Measurements from ENCODE around the gene INPP5J. TPM values are rescaled to one million over a fixed set of nuclear protein-coding genes. Genes with fewer than 3 reads are reported as not detected.

The INPP5J gene
- total RNA-seq, 1 experiment from 2014 or later = 6.2 TPM

GRCh38 chr22:31084811-31085492 is 37.8 kb upstream of the INPP5J start (continued):
- TF ChIP-seq ZNF396 (CRISPR knock-in tag; IDR thresholded peaks at IDR 0.05; ENCODE audit: borderline replicate concordance) (no peak), TP53 (CRISPR knock-in tag; IDR thresholded peaks at IDR 0.05) (0 out of 2 replicates have a peak, but pooled peaks have one; percentile 29), PRRX2 (CRISPR knock-in tag; IDR thresholded peaks at IDR 0.05) (no peak), CREM (CRISPR knock-in tag; IDR thresholded peaks at IDR 0.05) (no peak; the same call in 1 of the 2 replicates), KAT7 (CRISPR knock-in tag; IDR thresholded peaks at IDR 0.05; ENCODE audit: borderline replicate concordance) (no peak), AR (CRISPR knock-in tag; IDR thresholded peaks at IDR 0.05) (no peak; the same call in 1 of the 2 replicates), TEAD1 (CRISPR knock-in tag; IDR thresholded peaks at IDR 0.05) (peak; percentile 87), FOXJ3 (CRISPR knock-in tag; IDR thresholded peaks at IDR 0.05; ENCODE audit: borderline replicate concordance) (no peak), ZMAT4 (CRISPR knock-in tag; IDR thresholded peaks at IDR 0.05) (no peak), RELA (CRISPR knock-in tag; IDR thresholded peaks at IDR 0.05; ENCODE audit: borderline replicate concordance) (no peak), ZBTB43 (CRISPR knock-in tag; IDR thresholded peaks at IDR 0.05) (peak; percentile 80), ZNF671 (CRISPR knock-in tag; IDR thresholded peaks at IDR 0.05) (no peak)
- TF ChIP-seq, protein P1, sequence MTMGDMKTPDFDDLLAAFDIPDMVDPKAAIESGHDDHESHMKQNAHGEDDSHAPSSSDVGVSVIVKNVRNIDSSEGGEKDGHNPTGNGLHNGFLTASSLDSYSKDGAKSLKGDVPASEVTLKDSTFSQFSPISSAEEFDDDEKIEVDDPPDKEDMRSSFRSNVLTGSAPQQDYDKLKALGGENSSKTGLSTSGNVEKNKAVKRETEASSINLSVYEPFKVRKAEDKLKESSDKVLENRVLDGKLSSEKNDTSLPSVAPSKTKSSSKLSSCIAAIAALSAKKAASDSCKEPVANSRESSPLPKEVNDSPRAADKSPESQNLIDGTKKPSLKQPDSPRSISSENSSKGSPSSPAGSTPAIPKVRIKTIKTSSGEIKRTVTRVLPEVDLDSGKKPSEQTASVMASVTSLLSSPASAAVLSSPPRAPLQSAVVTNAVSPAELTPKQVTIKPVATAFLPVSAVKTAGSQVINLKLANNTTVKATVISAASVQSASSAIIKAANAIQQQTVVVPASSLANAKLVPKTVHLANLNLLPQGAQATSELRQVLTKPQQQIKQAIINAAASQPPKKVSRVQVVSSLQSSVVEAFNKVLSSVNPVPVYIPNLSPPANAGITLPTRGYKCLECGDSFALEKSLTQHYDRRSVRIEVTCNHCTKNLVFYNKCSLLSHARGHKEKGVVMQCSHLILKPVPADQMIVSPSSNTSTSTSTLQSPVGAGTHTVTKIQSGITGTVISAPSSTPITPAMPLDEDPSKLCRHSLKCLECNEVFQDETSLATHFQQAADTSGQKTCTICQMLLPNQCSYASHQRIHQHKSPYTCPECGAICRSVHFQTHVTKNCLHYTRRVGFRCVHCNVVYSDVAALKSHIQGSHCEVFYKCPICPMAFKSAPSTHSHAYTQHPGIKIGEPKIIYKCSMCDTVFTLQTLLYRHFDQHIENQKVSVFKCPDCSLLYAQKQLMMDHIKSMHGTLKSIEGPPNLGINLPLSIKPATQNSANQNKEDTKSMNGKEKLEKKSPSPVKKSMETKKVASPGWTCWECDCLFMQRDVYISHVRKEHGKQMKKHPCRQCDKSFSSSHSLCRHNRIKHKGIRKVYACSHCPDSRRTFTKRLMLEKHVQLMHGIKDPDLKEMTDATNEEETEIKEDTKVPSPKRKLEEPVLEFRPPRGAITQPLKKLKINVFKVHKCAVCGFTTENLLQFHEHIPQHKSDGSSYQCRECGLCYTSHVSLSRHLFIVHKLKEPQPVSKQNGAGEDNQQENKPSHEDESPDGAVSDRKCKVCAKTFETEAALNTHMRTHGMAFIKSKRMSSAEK (CRISPR knock-in tag; IDR thresholded peaks at IDR 0.05; ENCODE audit: borderline replicate concordance) = no peak
- TF ChIP-seq, protein P2, sequence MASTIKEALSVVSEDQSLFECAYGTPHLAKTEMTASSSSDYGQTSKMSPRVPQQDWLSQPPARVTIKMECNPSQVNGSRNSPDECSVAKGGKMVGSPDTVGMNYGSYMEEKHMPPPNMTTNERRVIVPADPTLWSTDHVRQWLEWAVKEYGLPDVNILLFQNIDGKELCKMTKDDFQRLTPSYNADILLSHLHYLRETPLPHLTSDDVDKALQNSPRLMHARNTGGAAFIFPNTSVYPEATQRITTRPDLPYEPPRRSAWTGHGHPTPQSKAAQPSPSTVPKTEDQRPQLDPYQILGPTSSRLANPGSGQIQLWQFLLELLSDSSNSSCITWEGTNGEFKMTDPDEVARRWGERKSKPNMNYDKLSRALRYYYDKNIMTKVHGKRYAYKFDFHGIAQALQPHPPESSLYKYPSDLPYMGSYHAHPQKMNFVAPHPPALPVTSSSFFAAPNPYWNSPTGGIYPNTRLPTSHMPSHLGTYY (CRISPR knock-in tag; IDR thresholded peaks at IDR 0.05) = 0 out of 2 replicates have a peak, but pooled peaks have one; percentile 24
- TF ChIP-seq, protein P3, sequence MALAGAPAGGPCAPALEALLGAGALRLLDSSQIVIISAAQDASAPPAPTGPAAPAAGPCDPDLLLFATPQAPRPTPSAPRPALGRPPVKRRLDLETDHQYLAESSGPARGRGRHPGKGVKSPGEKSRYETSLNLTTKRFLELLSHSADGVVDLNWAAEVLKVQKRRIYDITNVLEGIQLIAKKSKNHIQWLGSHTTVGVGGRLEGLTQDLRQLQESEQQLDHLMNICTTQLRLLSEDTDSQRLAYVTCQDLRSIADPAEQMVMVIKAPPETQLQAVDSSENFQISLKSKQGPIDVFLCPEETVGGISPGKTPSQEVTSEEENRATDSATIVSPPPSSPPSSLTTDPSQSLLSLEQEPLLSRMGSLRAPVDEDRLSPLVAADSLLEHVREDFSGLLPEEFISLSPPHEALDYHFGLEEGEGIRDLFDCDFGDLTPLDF (CRISPR knock-in tag; IDR thresholded peaks at IDR 0.05) = no peak
- TF ChIP-seq, protein P4, sequence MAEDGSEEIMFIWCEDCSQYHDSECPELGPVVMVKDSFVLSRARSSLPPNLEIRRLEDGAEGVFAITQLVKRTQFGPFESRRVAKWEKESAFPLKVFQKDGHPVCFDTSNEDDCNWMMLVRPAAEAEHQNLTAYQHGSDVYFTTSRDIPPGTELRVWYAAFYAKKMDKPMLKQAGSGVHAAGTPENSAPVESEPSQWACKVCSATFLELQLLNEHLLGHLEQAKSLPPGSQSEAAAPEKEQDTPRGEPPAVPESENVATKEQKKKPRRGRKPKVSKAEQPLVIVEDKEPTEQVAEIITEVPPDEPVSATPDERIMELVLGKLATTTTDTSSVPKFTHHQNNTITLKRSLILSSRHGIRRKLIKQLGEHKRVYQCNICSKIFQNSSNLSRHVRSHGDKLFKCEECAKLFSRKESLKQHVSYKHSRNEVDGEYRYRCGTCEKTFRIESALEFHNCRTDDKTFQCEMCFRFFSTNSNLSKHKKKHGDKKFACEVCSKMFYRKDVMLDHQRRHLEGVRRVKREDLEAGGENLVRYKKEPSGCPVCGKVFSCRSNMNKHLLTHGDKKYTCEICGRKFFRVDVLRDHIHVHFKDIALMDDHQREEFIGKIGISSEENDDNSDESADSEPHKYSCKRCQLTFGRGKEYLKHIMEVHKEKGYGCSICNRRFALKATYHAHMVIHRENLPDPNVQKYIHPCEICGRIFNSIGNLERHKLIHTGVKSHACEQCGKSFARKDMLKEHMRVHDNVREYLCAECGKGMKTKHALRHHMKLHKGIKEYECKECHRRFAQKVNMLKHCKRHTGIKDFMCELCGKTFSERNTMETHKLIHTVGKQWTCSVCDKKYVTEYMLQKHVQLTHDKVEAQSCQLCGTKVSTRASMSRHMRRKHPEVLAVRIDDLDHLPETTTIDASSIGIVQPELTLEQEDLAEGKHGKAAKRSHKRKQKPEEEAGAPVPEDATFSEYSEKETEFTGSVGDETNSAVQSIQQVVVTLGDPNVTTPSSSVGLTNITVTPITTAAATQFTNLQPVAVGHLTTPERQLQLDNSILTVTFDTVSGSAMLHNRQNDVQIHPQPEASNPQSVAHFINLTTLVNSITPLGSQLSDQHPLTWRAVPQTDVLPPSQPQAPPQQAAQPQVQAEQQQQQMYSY (CRISPR knock-in tag; IDR thresholded peaks at IDR 0.05) = no peak
- TF ChIP-seq, protein P5, sequence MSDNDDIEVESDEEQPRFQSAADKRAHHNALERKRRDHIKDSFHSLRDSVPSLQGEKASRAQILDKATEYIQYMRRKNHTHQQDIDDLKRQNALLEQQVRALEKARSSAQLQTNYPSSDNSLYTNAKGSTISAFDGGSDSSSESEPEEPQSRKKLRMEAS (CRISPR knock-in tag; IDR thresholded peaks at IDR 0.05) = peak; percentile 97
- TF ChIP-seq, protein P6, sequence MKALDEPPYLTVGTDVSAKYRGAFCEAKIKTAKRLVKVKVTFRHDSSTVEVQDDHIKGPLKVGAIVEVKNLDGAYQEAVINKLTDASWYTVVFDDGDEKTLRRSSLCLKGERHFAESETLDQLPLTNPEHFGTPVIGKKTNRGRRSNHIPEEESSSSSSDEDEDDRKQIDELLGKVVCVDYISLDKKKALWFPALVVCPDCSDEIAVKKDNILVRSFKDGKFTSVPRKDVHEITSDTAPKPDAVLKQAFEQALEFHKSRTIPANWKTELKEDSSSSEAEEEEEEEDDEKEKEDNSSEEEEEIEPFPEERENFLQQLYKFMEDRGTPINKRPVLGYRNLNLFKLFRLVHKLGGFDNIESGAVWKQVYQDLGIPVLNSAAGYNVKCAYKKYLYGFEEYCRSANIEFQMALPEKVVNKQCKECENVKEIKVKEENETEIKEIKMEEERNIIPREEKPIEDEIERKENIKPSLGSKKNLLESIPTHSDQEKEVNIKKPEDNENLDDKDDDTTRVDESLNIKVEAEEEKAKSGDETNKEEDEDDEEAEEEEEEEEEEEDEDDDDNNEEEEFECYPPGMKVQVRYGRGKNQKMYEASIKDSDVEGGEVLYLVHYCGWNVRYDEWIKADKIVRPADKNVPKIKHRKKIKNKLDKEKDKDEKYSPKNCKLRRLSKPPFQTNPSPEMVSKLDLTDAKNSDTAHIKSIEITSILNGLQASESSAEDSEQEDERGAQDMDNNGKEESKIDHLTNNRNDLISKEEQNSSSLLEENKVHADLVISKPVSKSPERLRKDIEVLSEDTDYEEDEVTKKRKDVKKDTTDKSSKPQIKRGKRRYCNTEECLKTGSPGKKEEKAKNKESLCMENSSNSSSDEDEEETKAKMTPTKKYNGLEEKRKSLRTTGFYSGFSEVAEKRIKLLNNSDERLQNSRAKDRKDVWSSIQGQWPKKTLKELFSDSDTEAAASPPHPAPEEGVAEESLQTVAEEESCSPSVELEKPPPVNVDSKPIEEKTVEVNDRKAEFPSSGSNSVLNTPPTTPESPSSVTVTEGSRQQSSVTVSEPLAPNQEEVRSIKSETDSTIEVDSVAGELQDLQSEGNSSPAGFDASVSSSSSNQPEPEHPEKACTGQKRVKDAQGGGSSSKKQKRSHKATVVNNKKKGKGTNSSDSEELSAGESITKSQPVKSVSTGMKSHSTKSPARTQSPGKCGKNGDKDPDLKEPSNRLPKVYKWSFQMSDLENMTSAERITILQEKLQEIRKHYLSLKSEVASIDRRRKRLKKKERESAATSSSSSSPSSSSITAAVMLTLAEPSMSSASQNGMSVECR (CRISPR knock-in tag; IDR thresholded peaks at IDR 0.05; ENCODE audit: borderline replicate concordance) = peak; percentile 90

Measured in WTC11 (cell line).